Measurements from ENCODE around the gene CAPRIN1. TPM values are rescaled to one million over a fixed set of nuclear protein-coding genes. Genes with fewer than 3 reads are reported as not detected.
"Not testable (repeated sequence)": the region's sequence is repeated elsewhere in the genome, so short reads cannot be mapped to it uniquely, and the experiment has no call there.

The CAPRIN1 gene
- polyA plus RNA-seq, 4 donors: 54.0 to 158 (median 84.5) TPM

DNA sequence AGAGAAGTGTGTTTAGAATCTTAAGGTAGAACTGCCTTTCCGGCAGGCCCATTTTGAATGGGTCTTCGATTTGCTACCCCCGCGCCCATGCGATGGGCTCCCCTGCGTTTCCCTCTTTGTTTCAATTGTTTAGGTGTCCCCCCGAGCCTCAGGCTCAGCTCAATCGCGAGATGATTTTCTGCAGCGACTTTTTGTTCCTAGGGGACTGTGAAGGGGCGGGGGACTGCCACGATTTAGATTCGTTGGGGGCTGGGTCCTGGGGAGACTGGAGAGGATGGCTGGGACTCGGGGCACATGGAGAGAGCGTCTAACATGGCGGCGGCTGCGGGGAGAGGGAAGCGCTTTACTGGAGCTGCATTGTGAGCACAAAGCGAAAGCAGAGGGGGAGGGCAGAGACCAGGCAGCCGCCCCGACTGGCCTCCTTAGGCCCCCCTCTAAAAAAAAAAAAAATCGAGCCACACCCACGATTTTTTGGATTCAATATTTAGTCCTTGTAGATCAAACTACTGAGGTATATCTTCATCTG lies 1.7 kb downstream of the CAPRIN1 start:
- Histone ChIP-seq H3K4me1 (ENCODE audit: control insufficient read depth in 3 of 3, insufficient read depth in 2 of 3, low read depth in 1 of 3, low read length in 2 of 3) (peaks cover 1 to 31% (median 12%) of the 10 kb centered on the region in 3 donors), H3K4me3 (ENCODE audit: low read depth in 1 of 3, low read length in 3 of 3) (peak overlapping the region; percentile 87 to 98 (median 95)), H3K27ac (ENCODE audit: low read depth in 1 of 3, low read length in 2 of 3) (peak overlapping the region; percentile 95 to 100 (median 97)), H3K27me3 (ENCODE audit: control insufficient read depth in 3 of 3, insufficient read depth in 3 of 3, low read length in 3 of 3) (no peaks in the 10 kb centered on the region), H3K36me3 (ENCODE audit: control insufficient read depth in 3 of 3, insufficient read depth in 2 of 3, low read depth in 1 of 3, low read length in 3 of 3) (peaks cover 2 to 18% (median 4%) of the 10 kb centered on the region in 3 donors), H3K9me3 (ENCODE audit: control insufficient read depth in 2 of 2, insufficient read depth in 1 of 2, low read depth in 1 of 2, low read length in 1 of 2) (no peaks in the 10 kb centered on the region)
- FAIRE-seq (no peak), DNase-seq (peak; percentile 79 to 89)
- 0 to 2% (median 1%) methylated on average over 24 of the region's 24 CpGs for WGBS, 3 donors

- H3K4me3 ChIP-seq (ENCODE audit: low read depth in 1 of 3, low read length in 3 of 3): peak overlapping the region in 1 of 3 donors; percentile 87
- H3K36me3 ChIP-seq (ENCODE audit: control insufficient read depth in 3 of 3, insufficient read depth in 2 of 3, low read depth in 1 of 3, low read length in 3 of 3): peaks cover 2 to 18% (median 4%) of the 10 kb centered on the region in 3 donors
- not testable (repeated sequence) for DNase-seq; H3K9me3 ChIP-seq (ENCODE audit: control insufficient read depth in 2 of 2, insufficient read depth in 1 of 2, low read depth in 1 of 2, low read length in 1 of 2); FAIRE-seq; H3K27me3 ChIP-seq (ENCODE audit: control insufficient read depth in 3 of 3, insufficient read depth in 3 of 3, low read length in 3 of 3)
- H3K4me1 ChIP-seq (ENCODE audit: control insufficient read depth in 3 of 3, insufficient read depth in 2 of 3, low read depth in 1 of 3, low read length in 2 of 3): peaks cover 1 to 35% (median 12%) of the 10 kb centered on the region in 3 donors
- WGBS, 3 donors: 60 to 69% (median 63%) methylated on average over 11 of the region's 11 CpGs
- peak overlapping the region in 1 of 3 donors; percentile 95 for H3K27ac ChIP-seq (ENCODE audit: low read depth in 1 of 3, low read length in 2 of 3)
These were observed 2.8 kb downstream of the CAPRIN1 start for GRCh38 chr11:34054351-34054750.

DNA sequence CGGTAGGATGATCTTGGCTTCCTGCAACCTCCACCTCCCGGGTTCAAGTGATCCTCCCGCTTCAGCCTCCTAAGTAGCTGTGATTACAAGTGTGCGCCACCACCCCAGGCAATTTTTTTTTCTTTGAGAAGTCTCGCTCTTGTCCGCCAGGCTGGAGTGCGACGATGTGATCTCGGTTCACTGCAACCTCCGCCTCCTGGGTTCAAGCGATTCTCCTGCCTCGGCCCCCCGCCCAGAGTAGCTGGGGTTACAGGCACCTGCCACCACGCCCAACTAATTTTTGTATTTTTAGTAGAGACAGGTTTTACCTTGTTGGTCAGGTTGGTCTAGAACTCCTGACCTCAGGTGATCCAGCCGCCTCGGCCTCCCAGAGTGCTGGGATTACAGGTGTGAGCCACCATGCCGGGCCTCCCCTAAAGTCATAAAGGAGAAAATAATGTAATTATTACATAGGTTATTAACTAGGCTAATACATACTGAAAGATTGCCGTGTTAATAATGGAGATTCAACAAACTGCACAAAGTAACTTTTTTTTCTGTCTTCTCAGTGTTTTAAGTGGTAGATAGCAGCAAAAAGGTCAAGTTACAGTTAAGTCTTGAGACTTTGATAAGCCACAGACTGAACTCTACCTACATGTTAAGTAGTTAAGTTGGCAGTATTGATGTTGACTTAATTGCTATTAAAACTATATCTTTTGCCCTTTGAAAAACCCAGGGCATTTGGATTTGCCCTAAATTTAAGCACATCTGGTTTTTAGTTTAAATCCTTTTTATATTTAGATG lies 3.9 kb downstream of the CAPRIN1 start:
- Histone ChIP-seq H3K27me3 (ENCODE audit: control insufficient read depth in 3 of 3, insufficient read depth in 3 of 3, low read length in 3 of 3) (no peaks in the 10 kb centered on the region), H3K27ac (ENCODE audit: low read depth in 1 of 3, low read length in 2 of 3) (no peak overlapping the region), H3K4me3 (ENCODE audit: low read depth in 1 of 3, low read length in 3 of 3) (no peak overlapping the region), H3K4me1 (ENCODE audit: control insufficient read depth in 3 of 3, insufficient read depth in 2 of 3, low read depth in 1 of 3, low read length in 2 of 3) (peaks cover 1 to 29% (median 12%) of the 10 kb centered on the region in 3 donors), H3K9me3 (ENCODE audit: control insufficient read depth in 2 of 2, insufficient read depth in 1 of 2, low read depth in 1 of 2, low read length in 1 of 2) (no peaks in the 10 kb centered on the region), H3K36me3 (ENCODE audit: control insufficient read depth in 3 of 3, insufficient read depth in 2 of 3, low read depth in 1 of 3, low read length in 3 of 3) (peaks cover 2 to 23% (median 4%) of the 10 kb centered on the region in 3 donors)
- FAIRE-seq: no peak
- 81 to 89% (median 85%) methylated on average over 18 of the region's 18 CpGs for WGBS, 3 donors
- no peak for DNase-seq

DNA sequence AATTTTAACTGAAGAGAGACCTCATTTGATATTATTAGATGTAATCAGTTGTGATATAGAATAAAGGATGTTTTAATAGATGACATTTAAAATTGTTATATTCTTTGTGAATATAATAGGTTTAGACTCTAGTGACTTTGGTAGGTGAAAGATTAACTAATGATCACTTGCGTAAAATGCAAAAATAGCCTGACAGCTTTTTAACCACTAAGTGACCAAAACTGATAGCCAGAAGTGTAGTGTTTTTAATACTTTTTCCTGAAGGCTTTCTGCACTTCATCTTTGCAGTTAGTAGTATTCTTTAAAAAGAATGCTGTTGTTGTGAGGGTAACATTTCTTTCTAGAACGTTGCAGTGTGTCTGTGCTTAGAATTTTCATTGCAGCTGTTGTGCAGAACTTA lies 5.1 kb downstream of the CAPRIN1 start:
- Histone ChIP-seq H3K4me3 (ENCODE audit: low read depth in 1 of 3, low read length in 3 of 3) (no peak overlapping the region), H3K9me3 (ENCODE audit: control insufficient read depth in 2 of 2, insufficient read depth in 1 of 2, low read depth in 1 of 2, low read length in 1 of 2) (no peaks in the 10 kb centered on the region), H3K4me1 (ENCODE audit: control insufficient read depth in 3 of 3, insufficient read depth in 2 of 3, low read depth in 1 of 3, low read length in 2 of 3) (peaks cover 1 to 24% (median 12%) of the 10 kb centered on the region in 3 donors), H3K36me3 (ENCODE audit: control insufficient read depth in 3 of 3, insufficient read depth in 2 of 3, low read depth in 1 of 3, low read length in 3 of 3) (peaks cover 4 to 30% (median 5%) of the 10 kb centered on the region in 3 donors), H3K27me3 (ENCODE audit: control insufficient read depth in 3 of 3, insufficient read depth in 3 of 3, low read length in 3 of 3) (no peaks in the 10 kb centered on the region), H3K27ac (ENCODE audit: low read depth in 1 of 3, low read length in 2 of 3) (no peak overlapping the region)
- DNase-seq (no peak), FAIRE-seq (no peak)
- WGBS, 3 donors: 4 to 32% (median 15%) methylated on average over 2 of the region's 2 CpGs

DNA sequence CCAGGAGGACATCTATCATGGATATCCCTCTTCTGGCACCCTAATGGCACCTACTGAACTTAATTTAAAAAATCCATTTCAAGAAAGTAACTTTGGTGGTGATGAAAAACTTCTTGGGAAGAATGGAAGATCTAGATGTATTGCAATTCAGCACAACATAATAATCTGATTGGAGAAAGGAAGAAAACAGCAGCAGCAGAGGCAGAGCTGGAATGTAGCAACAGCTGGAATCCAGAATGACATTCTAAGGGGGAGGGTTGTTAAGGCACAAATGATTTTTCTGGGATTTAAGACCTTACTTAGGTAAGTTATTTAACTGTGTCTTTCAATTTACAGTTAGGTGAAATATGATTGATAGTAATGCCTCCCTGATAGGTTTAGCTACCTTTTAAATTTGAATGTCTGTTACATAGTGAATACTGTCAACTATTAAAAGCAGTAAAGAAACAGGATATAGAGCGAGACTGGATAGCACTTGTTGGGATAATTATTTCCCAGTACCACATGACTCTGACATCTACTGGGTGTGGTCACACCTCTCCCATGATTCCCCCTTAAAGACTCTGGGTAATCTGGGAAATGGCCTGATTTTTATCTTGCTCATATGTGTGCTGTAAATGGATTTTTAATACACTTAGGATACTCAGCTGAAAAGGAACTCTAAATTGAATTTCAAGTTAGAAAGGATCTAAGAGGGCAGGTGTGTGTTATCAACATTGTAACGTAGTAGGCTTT lies 11.7 kb downstream of the CAPRIN1 start:
- peak in 1 of 2 donors; percentile 26 for DNase-seq
- no peak overlapping the region for H3K4me3 ChIP-seq (ENCODE audit: low read depth in 1 of 3, low read length in 3 of 3)
- peaks cover 0 to 29% (median 4%) of the 10 kb centered on the region in 3 donors for H3K36me3 ChIP-seq (ENCODE audit: control insufficient read depth in 3 of 3, insufficient read depth in 2 of 3, low read depth in 1 of 3, low read length in 3 of 3)
- peaks cover 0 to 17% (median 0%) of the 10 kb centered on the region in 3 donors for H3K4me1 ChIP-seq (ENCODE audit: control insufficient read depth in 3 of 3, insufficient read depth in 2 of 3, low read depth in 1 of 3, low read length in 2 of 3)
- H3K27ac ChIP-seq (ENCODE audit: low read depth in 1 of 3, low read length in 2 of 3): no peak overlapping the region
- 42 to 58% (median 56%) methylated on average over 2 of the region's 2 CpGs for WGBS, 3 donors
- H3K27me3 ChIP-seq (ENCODE audit: control insufficient read depth in 3 of 3, insufficient read depth in 3 of 3, low read length in 3 of 3): no peaks in the 10 kb centered on the region
- no peak for FAIRE-seq
- H3K9me3 ChIP-seq (ENCODE audit: control insufficient read depth in 2 of 2, insufficient read depth in 1 of 2, low read depth in 1 of 2, low read length in 1 of 2): no peaks in the 10 kb centered on the region

DNA sequence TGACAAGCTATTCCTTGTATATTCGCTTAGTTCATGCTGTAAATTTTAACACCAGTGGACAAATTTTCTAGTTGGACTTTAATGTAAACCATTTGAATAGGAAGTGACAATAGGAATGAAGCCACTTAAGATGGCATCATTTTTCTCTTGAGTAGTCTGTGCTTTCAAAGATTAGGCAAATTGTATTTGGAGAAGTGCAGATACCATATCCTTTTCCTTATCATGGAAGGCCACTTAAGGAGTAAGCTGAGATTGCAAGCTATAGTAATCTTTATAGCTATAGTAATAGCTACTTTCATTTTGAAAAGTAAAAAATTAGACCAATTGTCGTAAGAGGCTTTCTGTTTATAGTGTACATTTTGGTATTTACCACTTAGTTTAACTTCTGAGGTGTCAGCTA lies 12.8 kb downstream of the CAPRIN1 start:
- WGBS, 3 donors: 68 to 76% (median 71%) methylated on average over 2 of the region's 2 CpGs
- Histone ChIP-seq H3K9me3 (ENCODE audit: control insufficient read depth in 2 of 2, insufficient read depth in 1 of 2, low read depth in 1 of 2, low read length in 1 of 2) (no peaks in the 10 kb centered on the region), H3K4me3 (ENCODE audit: low read depth in 1 of 3, low read length in 3 of 3) (no peak overlapping the region), H3K27me3 (ENCODE audit: control insufficient read depth in 3 of 3, insufficient read depth in 3 of 3, low read length in 3 of 3) (no peaks in the 10 kb centered on the region), H3K4me1 (ENCODE audit: control insufficient read depth in 3 of 3, insufficient read depth in 2 of 3, low read depth in 1 of 3, low read length in 2 of 3) (peaks cover 0 to 13% (median 0%) of the 10 kb centered on the region in 3 donors), H3K27ac (ENCODE audit: low read depth in 1 of 3, low read length in 2 of 3) (no peak overlapping the region), H3K36me3 (ENCODE audit: control insufficient read depth in 3 of 3, insufficient read depth in 2 of 3, low read depth in 1 of 3, low read length in 3 of 3) (peaks cover 0 to 32% (median 4%) of the 10 kb centered on the region in 3 donors)
- DNase-seq (no peak), FAIRE-seq (no peak)

DNA sequence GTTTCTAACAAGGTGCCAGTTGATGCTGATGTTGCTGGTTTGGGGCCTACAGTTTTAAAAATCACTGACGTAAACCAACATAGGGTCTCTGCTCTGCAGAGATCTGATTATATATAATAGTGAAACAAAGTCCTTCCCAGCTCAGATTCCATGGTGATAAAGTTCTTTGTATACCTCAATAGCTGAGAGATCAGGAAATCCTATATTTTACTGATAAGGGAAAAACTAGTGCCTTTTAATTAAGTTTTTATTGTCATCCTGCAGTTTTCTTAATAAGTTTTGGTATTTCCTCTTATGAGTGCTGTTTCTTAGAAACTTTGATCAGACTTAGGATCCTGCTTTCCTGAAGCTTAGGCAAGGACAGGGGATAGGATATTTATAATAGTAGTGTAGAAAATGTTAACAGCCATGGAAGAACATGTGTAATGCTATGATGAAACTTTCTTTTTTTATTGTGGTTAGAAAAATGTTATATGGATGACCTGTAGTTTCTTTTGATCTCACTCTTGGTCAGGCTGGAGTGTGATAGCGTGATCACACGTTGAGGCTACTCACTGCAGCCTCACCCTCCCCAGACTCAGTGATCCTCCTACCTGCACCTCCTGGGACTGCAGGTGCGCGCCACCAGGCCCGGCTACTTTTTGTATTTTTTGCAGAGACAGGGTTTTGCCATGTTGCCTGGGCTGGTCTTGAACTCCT lies 14.1 kb downstream of the CAPRIN1 start:
- 74 to 80% (median 79%) methylated on average over 6 of the region's 6 CpGs for WGBS, 3 donors
- Histone ChIP-seq H3K36me3 (ENCODE audit: control insufficient read depth in 3 of 3, insufficient read depth in 2 of 3, low read depth in 1 of 3, low read length in 3 of 3) (peaks cover 0 to 33% (median 4%) of the 10 kb centered on the region in 3 donors), H3K27ac (ENCODE audit: low read depth in 1 of 3, low read length in 2 of 3) (no peak overlapping the region), H3K4me1 (ENCODE audit: control insufficient read depth in 3 of 3, insufficient read depth in 2 of 3, low read depth in 1 of 3, low read length in 2 of 3) (peaks cover 0 to 13% (median 0%) of the 10 kb centered on the region in 3 donors), H3K9me3 (ENCODE audit: control insufficient read depth in 2 of 2, insufficient read depth in 1 of 2, low read depth in 1 of 2, low read length in 1 of 2) (no peaks in the 10 kb centered on the region), H3K27me3 (ENCODE audit: control insufficient read depth in 3 of 3, insufficient read depth in 3 of 3, low read length in 3 of 3) (no peaks in the 10 kb centered on the region), H3K4me3 (ENCODE audit: low read depth in 1 of 3, low read length in 3 of 3) (no peak overlapping the region)
- FAIRE-seq (no peak), DNase-seq (peak in 1 of 2 donors; percentile 9)

DNA sequence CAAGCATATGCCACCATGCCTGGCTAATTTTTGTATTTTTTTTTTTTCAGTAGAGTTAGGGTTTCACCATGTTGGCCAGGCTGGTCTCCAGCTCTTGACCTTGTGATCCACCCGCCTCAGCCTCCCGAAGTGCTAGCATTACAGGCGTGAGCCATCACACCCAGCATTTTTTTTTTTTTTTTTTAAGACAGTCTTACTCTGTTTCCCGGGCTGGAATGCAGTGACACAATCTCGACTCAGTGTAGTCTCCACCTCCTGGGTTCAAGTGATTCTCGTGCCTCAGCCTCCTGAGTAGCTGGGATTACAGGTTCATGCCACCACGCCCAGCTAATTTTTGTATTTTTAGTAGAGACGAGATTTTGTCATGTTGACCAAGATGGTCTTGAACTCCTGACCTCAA lies 15.2 kb downstream of the CAPRIN1 start:
- FAIRE-seq; H3K4me3 ChIP-seq (ENCODE audit: low read depth in 1 of 3, low read length in 3 of 3); H3K27ac ChIP-seq (ENCODE audit: low read depth in 1 of 3, low read length in 2 of 3); H3K9me3 ChIP-seq (ENCODE audit: control insufficient read depth in 2 of 2, insufficient read depth in 1 of 2, low read depth in 1 of 2, low read length in 1 of 2); DNase-seq; H3K27me3 ChIP-seq (ENCODE audit: control insufficient read depth in 3 of 3, insufficient read depth in 3 of 3, low read length in 3 of 3): not testable (repeated sequence)
- Histone ChIP-seq H3K4me1 (ENCODE audit: control insufficient read depth in 3 of 3, insufficient read depth in 2 of 3, low read depth in 1 of 3, low read length in 2 of 3) (peaks cover 0 to 13% (median 0%) of the 10 kb centered on the region in 3 donors), H3K36me3 (ENCODE audit: control insufficient read depth in 3 of 3, insufficient read depth in 2 of 3, low read depth in 1 of 3, low read length in 3 of 3) (peaks cover 0 to 29% (median 2%) of the 10 kb centered on the region in 3 donors)
- WGBS, 3 donors: 79 to 87% (median 86%) methylated on average over 8 of the region's 8 CpGs
